OCI-LY1 (cell line): Measurements from ENCODE around the gene ATXN1.

Experiments
- EZH2 ChIP-seq: fragments of 200-600 bp; sonication (generic), shearing (Covaris generic); IDR thresholded peaks from 2 replicates; pipeline ENCODE4 v1.8.0; 2017; ENCODE audit warnings: borderline replicate concordance, mixed run types, mild to moderate bottlenecking, antibody characterized with exemption, low read length, moderate library complexity, mixed read lengths
- TF ChIP-seq, protein P1 (sequence below): fragments of 200-600 bp; sonication (generic), shearing (Covaris generic); IDR thresholded peaks from 2 replicates; pipeline ENCODE4 v1.5.1; 2017; ENCODE audit warnings: mild to moderate bottlenecking, antibody characterized with exemption, low read length, moderate library complexity, mixed read lengths

DNA sequence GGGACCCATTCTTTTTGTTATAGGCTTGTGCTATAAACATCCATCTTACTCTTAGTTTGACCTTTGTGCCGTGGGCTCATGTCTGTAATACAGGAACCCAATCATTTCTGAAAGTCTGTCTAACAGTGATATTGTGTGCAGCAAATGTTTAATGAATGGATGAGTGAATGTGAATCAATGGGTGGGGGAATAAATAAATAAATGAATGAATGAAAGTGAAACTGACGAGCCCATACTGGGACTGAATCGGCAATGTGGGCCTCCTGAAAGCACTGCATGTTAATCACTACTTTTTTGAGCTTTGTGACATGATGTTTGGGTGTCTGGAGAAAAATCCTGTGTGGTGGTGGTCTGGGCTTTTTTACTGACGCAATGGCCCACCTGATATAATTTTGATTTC lies 347.9 kb downstream of the ATXN1 start:
- TF ChIP-seq, protein P1, sequence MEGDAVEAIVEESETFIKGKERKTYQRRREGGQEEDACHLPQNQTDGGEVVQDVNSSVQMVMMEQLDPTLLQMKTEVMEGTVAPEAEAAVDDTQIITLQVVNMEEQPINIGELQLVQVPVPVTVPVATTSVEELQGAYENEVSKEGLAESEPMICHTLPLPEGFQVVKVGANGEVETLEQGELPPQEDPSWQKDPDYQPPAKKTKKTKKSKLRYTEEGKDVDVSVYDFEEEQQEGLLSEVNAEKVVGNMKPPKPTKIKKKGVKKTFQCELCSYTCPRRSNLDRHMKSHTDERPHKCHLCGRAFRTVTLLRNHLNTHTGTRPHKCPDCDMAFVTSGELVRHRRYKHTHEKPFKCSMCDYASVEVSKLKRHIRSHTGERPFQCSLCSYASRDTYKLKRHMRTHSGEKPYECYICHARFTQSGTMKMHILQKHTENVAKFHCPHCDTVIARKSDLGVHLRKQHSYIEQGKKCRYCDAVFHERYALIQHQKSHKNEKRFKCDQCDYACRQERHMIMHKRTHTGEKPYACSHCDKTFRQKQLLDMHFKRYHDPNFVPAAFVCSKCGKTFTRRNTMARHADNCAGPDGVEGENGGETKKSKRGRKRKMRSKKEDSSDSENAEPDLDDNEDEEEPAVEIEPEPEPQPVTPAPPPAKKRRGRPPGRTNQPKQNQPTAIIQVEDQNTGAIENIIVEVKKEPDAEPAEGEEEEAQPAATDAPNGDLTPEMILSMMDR = no peak
- no peak for TF ChIP-seq EZH2
